ENCODE measurements around the gene EXOC6.

The EXOC6 gene

GRCh38 chr10:93006435-93007039 lies 158.2 kb downstream of the EXOC6 start:
- FAIRE-seq: peak; percentile 83
- peak; percentile 42 for DNase-seq (ENCODE audit: low spot score)

- no peak for FAIRE-seq
These were observed 167.4 kb downstream of the EXOC6 start for GRCh38 chr10:93015722-93016121.

DNA sequence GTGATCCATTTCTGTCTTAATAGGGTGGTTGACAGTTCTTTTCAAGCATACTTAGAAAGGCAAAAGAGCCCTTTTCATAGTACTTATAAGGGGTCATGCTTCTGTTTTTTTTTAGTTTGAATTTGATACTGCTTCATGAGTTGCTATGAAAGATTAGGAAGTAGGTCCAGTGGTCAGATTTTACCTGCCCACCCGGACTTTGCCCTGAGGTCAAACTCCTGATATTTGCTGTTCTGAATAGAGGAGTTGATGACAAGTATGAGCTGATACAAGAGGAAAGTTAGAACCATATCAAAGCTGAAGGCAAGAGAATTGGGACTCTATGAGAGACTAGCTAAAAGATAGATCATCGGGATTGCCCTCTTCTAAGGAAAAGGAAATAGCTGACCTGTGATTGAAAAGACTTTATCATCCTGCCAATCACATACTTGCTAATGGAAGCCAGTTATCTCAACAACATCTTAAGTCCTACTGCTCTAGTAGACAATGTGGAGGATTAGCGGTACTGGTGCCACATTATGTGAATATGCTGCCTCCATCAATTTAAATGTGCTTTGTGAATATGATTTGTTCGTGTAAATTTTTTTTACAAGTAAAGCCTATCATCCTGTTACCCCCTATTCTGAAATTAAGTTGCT lies 174.8 kb downstream of the EXOC6 start:
- DNase-seq (ENCODE audit: low spot score) (no peak), FAIRE-seq (no peak)

More at GRCh38 chr10:93015722-93016121, 167.4 kb downstream of the EXOC6 start:
- no peak for DNase-seq (ENCODE audit: low spot score)

DNA sequence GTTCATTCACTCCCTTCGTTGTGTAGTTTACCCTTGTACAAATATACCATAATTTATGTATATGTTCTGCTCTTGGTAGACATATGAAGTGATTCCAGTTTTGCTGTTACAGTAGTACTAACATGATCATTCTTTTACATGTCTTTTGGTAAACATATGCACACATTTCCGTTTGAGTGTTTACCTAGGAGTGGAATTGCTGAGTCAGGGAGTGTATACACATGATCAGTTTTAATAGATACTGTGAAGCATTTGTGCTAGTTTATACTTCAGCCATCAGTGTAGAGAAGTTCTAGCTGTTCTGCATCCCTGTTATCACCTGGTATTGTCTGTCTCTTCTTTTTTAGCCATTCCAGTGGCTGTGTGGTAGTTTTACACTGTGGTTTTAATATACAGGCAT lies 177.8 kb downstream of the EXOC6 start:
- DNase-seq (ENCODE audit: low spot score) (no peak), FAIRE-seq (no peak)

GRCh38 chr10:93027508-93027907 lies 179.2 kb downstream of the EXOC6 start:
- DNase-seq (ENCODE audit: low spot score) (no peak), FAIRE-seq (no peak)

- FAIRE-seq: peak; percentile 23
- DNase-seq (ENCODE audit: low spot score): no peak
These were observed 180.6 kb downstream of the EXOC6 start for GRCh38 chr10:93028883-93029282.

- DNase-seq (ENCODE audit: low spot score): peak; percentile 50
- FAIRE-seq: peak; percentile 83
These were observed 182.1 kb downstream of the EXOC6 start for GRCh38 chr10:93030409-93030808.

DNA sequence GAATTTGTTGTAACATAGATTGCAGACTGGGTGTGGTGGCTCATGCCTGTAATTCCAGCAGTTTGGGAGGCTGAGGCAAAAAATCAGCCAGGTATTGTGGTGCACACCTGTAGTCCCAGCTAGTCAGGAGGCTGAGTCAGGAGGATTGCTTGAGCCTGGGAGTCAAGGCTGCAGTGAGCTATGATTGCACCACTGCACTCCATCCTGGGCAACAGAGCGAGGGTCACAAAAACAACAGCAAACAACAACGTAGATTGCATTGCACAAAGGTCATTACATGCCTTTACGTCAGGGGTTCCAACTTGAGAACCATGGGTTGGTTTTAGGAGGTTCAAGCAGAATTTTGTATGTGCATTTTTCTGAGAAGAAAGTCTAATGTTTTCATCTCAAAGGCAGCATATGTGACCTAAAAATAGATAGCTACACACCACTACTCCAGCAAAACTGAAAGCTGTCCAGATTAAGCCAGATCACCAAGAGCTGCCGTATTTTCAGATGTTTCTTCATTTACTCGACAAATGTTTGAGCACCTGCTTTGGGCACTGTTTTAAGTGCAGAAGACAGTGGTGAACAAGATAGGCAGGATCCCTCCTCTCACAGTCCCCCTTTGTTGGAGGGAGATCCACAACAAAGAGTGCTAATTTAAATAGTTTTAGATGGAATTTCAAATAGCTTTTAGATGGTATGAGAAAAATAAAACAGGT lies 183.9 kb downstream of the EXOC6 start:
- no peak for DNase-seq (ENCODE audit: low spot score)
- no peak for FAIRE-seq

- FAIRE-seq (no peak), DNase-seq (ENCODE audit: low spot score) (no peak)
These were observed 184.5 kb downstream of the EXOC6 start for GRCh38 chr10:93032809-93033137.

- no peak for FAIRE-seq
These were observed 186.1 kb downstream of the EXOC6 start for GRCh38 chr10:93034426-93034825.

GRCh38 chr10:93039110-93039509 lies 190.8 kb downstream of the EXOC6 start:
- DNase-seq (ENCODE audit: low spot score): no peak

More at GRCh38 chr10:93034426-93034825, 186.1 kb downstream of the EXOC6 start:
- no peak for DNase-seq (ENCODE audit: low spot score)

GRCh38 chr10:93039721-93040120 lies 191.4 kb downstream of the EXOC6 start:
- DNase-seq (ENCODE audit: low spot score) (no peak), FAIRE-seq (no peak)

More at GRCh38 chr10:93039110-93039509, 190.8 kb downstream of the EXOC6 start:
- FAIRE-seq: no peak

DNA sequence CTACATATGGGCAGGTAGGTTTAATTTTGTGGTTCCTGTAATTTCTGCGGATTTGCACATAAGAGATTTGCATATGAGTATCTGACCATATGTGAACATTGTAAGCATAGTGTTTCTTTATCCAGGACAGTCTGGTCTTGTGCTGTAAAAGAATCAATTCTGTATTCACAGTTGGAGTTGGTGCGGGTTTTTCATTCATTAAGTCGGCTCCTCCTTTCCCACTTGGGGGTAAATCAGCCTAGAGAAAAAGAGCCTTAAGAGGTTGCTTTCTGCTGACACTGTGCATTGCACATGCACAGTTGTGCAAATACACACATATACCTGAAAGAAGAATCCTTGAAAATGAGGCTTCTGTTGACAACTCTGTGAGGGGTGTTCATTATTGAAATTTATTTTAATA lies 206.2 kb downstream of the EXOC6 start:
- DNase-seq (ENCODE audit: low spot score): no peak
- FAIRE-seq: no peak

DNA sequence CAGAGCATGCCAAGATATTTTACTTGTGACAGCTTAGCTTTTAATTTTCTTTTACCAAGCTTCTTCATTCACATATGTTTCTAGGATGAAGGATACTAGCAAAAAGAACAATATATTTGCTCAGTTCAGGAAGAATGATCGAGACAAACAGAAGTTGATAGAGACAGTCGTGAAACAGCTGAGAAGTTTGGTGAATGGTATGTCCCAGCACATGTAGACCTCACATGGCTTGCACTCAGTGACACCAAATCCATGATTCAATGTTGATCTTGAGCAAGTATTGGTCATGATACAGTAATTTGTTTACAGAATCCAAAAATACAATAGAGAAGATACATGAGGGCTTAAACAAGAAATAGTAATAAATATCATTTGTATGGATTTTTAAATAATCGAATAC lies 209.8 kb downstream of the EXOC6 start:
- DNase-seq (ENCODE audit: low spot score): no peak

GRCh38 chr10:93059975-93060886 lies 211.9 kb downstream of the EXOC6 start, which contains the start of gene CYP26C1:
TSS of gene CYP26C1 (plus strand) at chr10:93060798. CDS start at chr10:93061264, 466 bp downstream.
- no peak for FAIRE-seq
- DNase-seq (ENCODE audit: low spot score): no peak

More for the DNA sequence above, 209.8 kb downstream of the EXOC6 start:
- no peak for FAIRE-seq

DNA sequence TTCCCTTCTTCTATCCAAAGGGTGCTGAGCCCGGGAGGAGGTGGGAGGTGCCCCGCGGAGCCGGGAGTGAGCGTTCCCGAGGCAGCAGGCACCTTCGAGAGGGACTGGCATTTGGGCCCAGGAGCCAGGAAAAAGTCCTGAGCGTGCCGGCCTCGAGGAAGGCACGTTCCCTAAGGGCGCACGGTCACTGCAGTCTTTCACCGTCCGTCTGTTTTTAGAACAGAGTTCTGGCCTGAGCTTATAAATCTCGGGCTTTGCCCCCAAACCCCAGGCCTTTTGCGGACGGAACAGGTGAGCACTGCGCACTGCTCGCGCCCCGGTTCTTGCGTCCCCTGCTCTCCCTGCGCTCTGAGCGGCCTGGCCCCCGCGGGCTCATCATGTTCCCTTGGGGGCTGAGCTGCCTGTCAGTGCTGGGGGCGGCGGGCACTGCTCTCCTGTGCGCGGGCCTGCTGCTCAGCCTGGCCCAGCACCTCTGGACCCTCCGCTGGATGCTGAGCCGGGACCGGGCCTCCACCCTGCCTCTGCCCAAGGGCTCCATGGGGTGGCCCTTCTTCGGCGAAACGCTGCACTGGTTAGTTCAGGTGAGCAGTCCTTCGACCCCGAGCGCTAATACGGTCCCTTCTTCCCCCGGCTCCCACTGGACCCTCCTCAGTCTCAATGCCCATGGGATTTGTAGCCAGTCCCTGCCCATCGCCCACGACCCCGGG lies 212.7 kb downstream of the EXOC6 start:
- DNase-seq (ENCODE audit: low spot score): no peak

GRCh38 chr10:93061594-93062513 lies 213.5 kb downstream of the EXOC6 start:
- no peak for FAIRE-seq
- no peak for DNase-seq (ENCODE audit: low spot score)

More for the DNA sequence above, 212.7 kb downstream of the EXOC6 start:
- FAIRE-seq: no peak

GRCh38 chr10:93062514-93063143 lies 214.3 kb downstream of the EXOC6 start:
- FAIRE-seq: no peak
- DNase-seq (ENCODE audit: low spot score): no peak
